Astrocyte of the cerebellum (primary cell): ENCODE measurements around the gene PICALM.

Experiments used
- DNase-seq: peaks from one replicate; pipeline ENCODE4 v3.0.0-alpha.2; 2011; ENCODE audit warnings: low read depth
- H3K4me3 ChIP-seq: 2 replicates; pipeline ENCODE4 v1.5.1; 2011; ENCODE audit warnings: mild to moderate bottlenecking, low read depth, low read length, moderate library complexity
- CTCF ChIP-seq: IDR thresholded peaks from 2 replicates; pipeline ENCODE4 v1.5.1; 2012; ENCODE audit warnings: low read length, low read depth, moderate library complexity, mild to moderate bottlenecking; ENCODE audit errors: missing control alignments
- in situ Hi-C: cut with HindIII; loops from 2 replicates; pipeline ENCODE4 v1.10.0; 2017; ENCODE audit warnings: low sequenced_read_pairs

PICALM gene

GRCh38 chr11:86069408-86070101 lies 671 bp upstream of the PICALM start:
- TF ChIP-seq CTCF: no peak
- DNase-seq: peak; percentile 75
- H3K4me3 ChIP-seq: peak overlapping the region; percentile 94
- in situ Hi-C loops: loop anchor here (5.0 kb wide), 1 partner anchor 78 kb away; no protein-coding TSS in a partner anchor

- DNase-seq: no peak
- H3K4me3 ChIP-seq: peak overlapping the region; percentile 94
- TF ChIP-seq CTCF: no peak
- in situ Hi-C loops: loop anchor here (5.0 kb wide), 1 partner anchor 79 kb away; no protein-coding TSS in a partner anchor
Observed at GRCh38 chr11:86068138-86068871, 579 bp downstream of the PICALM start.

GRCh38 chr11:86067851-86068137 lies 1.1 kb downstream of the PICALM start:
- in situ Hi-C loops: loop anchor here (5.0 kb wide), 1 partner anchor 80 kb away; no protein-coding TSS in a partner anchor
- H3K4me3 ChIP-seq: peak overlapping the region; percentile 94
- TF ChIP-seq CTCF: no peak
- DNase-seq: no peak

- in situ Hi-C loops: loop anchor here (5.0 kb wide), 1 partner anchor 80 kb away; no protein-coding TSS in a partner anchor
- no peak for TF ChIP-seq CTCF
- peak overlapping the region; percentile 94 for H3K4me3 ChIP-seq
- no peak for DNase-seq
Observed at GRCh38 chr11:86067009-86067850, 1.7 kb downstream of the PICALM start.

GRCh38 chr11:86066657-86067008 lies 2.3 kb downstream of the PICALM start:
- no peak for TF ChIP-seq CTCF
- in situ Hi-C loops: loop anchor here (5.0 kb wide), 1 partner anchor 81 kb away; no protein-coding TSS in a partner anchor
- peak overlapping the region; percentile 94 for H3K4me3 ChIP-seq

GRCh38 chr11:86066033-86066432 lies 2.9 kb downstream of the PICALM start:
- in situ Hi-C loops: loop anchor here (5.0 kb wide), 1 partner anchor 81 kb away; no protein-coding TSS in a partner anchor
- no peak for DNase-seq
- H3K4me3 ChIP-seq: peak overlapping the region; percentile 94
- no peak for TF ChIP-seq CTCF

More at GRCh38 chr11:86066657-86067008, 2.3 kb downstream of the PICALM start:
- DNase-seq: no peak
